ELR (cell line): Measurements from ENCODE around the gene SNRNP35.
"Not testable (repeated sequence)": the region's sequence is repeated elsewhere in the genome, so short reads cannot be mapped to it uniquely, and the experiment has no call there.

Source experiments
- DNase-seq: peaks from one replicate; pipeline ENCODE4 v3.0.0-alpha.2; 2015; ENCODE audit warnings: low read depth

The SNRNP35 gene, protein sequence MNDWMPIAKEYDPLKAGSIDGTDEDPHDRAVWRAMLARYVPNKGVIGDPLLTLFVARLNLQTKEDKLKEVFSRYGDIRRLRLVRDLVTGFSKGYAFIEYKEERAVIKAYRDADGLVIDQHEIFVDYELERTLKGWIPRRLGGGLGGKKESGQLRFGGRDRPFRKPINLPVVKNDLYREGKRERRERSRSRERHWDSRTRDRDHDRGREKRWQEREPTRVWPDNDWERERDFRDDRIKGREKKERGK

GRCh38 chr12:123457980-123458779 lies at the start of gene SNRNP35:
SNRNP35 (plus strand) TSS chr12:123458139; CDS start chr12:123465541, 7,402 bp downstream.
- DNase-seq, result peak; percentile 87

GRCh38 chr12:123408619-123409018 lies 49.3 kb upstream of the SNRNP35 start:
- not testable (repeated sequence) for DNase-seq

DNA sequence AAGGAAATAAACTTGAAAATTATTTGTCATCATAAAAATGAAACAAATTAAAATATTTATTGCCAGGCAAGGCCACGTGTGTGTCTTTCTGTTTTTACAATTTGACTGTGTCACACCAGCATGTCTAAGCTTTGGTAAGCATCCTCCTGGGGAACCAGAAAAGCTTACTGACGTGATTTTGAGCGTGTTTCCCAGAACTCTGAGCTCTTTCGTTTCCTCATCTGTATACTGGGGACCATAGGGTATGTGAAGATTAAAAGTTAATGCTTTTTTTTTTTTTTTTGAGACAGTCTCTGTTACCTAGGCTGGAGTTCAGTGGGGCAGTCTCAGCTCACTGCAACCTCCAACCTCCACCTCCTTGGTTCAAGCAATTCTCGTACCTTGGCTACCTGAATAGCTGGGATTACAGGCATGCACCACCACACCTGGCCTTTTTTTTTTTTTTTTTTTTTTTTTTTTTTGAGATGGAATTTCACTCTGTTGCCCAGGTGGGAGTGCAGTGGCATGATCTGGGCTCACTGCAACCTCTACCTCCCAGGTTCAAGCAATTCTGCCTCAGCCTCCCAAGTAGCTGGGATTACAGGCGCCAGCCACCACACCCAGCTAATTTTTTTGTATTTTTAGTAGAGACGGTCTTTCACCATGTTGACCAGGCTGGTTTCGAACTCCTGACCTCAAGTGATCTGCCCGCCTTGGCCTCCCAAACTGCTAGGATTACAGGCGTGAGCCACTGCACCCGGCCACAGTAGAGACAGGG lies 48.5 kb upstream of the SNRNP35 start:
- not testable (repeated sequence) for DNase-seq

DNA sequence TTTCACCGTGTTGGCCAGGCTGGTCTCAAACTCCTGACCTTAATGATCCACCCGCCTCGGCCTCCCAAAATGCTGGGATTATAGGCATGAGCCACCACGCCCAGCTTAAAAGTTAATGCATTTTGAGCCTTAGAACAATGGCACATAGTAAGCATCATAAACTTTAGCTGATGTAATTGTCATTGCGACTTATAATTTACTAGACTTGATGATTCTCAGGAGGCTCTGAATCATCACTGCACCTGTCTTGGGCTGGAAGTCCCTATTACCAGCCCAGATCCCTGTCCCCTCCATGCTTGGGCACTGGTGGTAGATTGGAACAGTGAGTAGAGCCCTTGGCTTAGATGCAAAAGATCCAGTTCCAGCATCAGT lies 47.9 kb upstream of the SNRNP35 start:
- no peak for DNase-seq

DNA sequence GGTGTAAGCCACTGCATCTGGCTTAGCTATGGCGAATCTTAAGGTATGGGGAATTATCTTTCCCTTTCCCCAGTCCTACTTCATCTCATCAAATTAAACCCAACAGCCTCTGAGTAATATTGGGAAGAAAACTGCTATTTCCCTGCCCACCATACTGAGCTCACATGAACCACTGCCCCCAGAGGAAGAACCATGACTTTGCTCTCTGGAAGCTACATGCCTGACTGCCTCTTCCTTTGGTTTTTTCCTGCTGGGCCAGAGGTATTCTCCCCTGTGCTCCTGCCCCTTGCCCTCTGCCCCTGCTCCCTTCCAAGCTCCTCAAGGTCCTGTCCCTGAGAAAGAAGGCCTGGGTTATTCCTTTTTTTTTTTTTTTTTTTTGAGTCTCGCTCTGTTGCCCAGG lies 36.6 kb upstream of the SNRNP35 start:
- no peak for DNase-seq

GRCh38 chr12:123427036-123427769 lies 30.7 kb upstream of the SNRNP35 start:
- DNase-seq, result no peak

DNA sequence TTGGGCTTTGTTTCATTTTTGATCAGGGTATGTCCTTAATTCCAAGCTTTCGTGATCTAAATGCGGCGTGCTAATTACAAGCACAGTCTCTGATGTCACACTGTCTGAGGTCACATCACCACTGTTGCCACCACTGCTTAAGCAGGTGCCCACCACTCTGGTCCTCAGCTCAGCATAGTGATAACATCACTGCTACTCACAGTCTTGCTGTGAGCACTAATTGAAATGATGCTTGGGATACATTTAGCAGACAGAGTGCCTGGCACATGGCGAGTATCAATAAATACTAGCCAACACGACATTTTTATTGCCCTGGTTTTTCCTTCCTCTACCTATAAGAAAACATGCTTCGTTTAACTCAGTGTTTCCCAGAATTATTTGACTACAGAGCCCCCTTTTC lies 29.3 kb upstream of the SNRNP35 start:
- DNase-seq, result no peak

- DNase-seq, result not testable (repeated sequence)
These were observed 28.8 kb upstream of the SNRNP35 start for GRCh38 chr12:123429101-123429500.

- DNase-seq, result not testable (repeated sequence)
These were observed 25.8 kb upstream of the SNRNP35 start for GRCh38 chr12:123431951-123432817.

GRCh38 chr12:123433615-123434014 lies 24.3 kb upstream of the SNRNP35 start:
- no peak for DNase-seq

DNA sequence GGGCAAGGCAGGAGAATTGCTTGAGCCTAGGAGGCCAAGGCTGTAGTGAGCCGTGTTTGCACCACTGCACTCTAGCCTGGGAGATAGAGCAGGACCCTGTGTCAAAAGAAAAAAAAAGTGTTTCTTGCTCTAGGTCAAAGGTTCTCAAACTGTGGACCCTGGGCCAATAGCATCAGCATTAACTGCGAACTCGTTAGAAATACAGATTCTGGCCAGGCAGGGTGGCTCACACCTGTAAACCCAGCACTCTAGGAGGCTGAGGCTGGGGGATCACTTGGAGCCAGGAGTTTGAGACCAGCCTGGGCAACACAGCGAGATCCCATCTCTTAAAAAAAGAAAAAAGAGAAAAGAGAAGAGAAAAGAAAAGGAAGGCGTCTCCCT lies 22.3 kb upstream of the SNRNP35 start:
- no peak for DNase-seq

DNA sequence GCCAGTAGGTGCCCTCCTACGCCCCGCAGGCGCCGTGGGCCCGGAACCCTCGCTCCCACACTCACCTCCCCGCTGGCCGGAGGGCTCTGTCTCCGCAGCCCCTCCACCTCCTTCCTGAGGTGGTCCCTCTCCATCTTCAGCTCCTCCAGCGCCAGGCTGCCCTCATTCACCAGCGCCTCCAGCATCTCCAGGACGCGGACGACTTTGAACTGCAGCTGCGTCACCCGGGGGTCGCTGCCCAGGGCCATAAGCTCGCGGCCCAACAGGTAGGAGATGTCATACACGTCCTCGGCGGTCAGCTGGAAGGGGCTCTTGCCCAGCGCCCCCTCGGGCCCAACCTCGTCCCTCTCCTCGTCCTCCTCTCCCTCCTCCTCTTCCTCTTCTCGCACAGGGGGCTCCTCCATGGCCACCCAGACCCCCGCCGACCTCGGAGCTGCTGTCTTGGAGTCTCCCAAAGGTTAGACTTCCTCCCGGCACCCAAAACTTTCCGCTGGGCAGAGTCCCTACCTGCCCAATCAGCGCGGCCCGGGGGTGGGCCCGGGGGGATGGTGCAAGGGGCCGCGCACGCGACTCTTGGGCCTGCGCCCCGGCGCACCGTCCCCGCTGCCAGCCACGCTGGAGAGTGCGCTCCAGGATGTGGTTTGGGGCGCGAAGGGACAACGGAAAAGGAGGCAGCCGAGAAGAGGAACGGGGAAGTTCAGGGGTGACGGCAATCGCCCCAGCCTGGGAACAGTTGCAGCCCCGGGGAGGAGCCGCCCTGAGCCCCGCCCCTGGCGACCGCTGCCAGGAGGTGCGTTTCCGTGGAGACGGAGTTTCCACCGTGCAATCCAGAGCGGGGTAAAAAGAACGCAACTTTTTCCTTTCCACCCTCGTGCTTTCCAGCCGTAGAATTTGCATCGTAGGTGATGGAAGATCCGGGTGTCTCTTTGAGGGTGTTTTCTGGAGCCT lies 21.6 kb upstream of the SNRNP35 start, which contains the start of gene RILPL2:
Gene RILPL2 (minus strand): TSS at position 668 of the 948 bp plus-strand sequence. CDS start 264 bp downstream, at position 404.
- peak; percentile 89 for DNase-seq

GRCh38 chr12:123441523-123442164 lies 16.3 kb upstream of the SNRNP35 start:
- DNase-seq, result no peak

- no peak for DNase-seq
These were observed 15.2 kb upstream of the SNRNP35 start for GRCh38 chr12:123442774-123443173.

DNA sequence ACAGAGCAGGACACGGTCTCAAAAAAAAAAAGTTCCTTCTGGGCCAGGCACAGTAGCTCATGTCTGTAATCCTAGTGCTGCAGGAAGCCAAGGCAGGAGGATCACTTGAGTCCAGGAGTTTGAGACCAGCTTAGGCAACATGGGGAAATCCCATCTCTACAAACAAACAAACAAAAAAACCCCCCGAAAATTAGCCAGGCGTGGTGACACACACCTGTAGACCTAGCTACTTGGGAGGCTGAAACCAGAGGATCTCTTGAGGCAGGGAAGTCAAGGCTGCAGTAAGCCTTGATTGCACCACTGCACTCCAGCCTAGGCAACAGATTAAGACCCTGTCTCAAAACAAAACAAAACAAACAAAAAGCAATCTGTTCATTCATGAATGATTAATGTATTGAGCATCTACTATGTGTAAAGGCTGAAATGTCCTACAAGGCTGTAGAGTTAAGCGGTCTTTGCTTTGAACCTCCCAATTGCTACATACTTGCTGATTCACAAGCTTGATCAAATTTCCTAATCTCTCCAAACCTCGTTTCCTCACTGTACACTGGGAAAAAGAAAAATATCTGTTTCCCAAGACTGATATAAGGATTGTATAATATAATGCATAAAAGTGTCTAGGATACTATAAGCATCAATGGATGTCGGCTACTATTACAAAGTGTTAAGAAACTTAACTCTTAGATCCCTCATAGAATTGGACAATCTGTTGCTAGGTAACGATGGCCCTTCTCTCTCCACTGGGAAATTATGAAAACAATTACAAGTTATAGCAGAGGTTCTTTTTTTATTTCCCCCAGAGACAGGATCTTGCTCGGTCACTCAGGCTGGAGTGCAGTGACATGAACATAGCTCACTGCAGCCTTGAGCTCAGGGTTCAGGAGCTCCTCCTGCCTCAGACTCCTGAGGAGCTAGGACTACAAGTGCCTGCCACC lies 13.6 kb upstream of the SNRNP35 start:
- DNase-seq, result peak; percentile 38

- no peak for DNase-seq
These were observed 12.3 kb upstream of the SNRNP35 start for GRCh38 chr12:123445388-123446332.

GRCh38 chr12:123446333-123446713 lies 11.6 kb upstream of the SNRNP35 start:
- DNase-seq, result no peak
